SK-N-SH (cell line): Measurements from ENCODE around the gene CACNA1A.

ENCODE experiments used
- EP300 ChIP-seq, 2 experiments: IDR thresholded peaks; 2 replicates each; pipeline versions ENCODE4 v1.4.0 to v1.6.1; 2012; ENCODE audit warnings: borderline replicate concordance in 1 of 2, low read depth in 1 of 2, low read length in 1 of 2
- MAX ChIP-seq: IDR thresholded peaks from 2 replicates; pipeline ENCODE4 v1.4.0; 2012; ENCODE audit warnings: low read depth
- REST ChIP-seq: IDR thresholded peaks from 2 replicates; pipeline ENCODE4 v1.6.1; 2012; ENCODE audit warnings: mild to moderate bottlenecking, low read depth, low read length, moderate library complexity
- YY1 ChIP-seq: IDR thresholded peaks from 2 replicates; pipeline ENCODE4 v1.4.0; 2012; ENCODE audit warnings: low read depth, mild to moderate bottlenecking
- TF ChIP-seq, protein P1 (sequence below): fragments of 200-600 bp; sonication (generic); IDR thresholded peaks from 2 replicates; pipeline ENCODE4 v1.6.1; 2017; ENCODE audit warnings: antibody characterized with exemption, mild to moderate bottlenecking, moderate library complexity

- no peak for TF ChIP-seq REST
- no peak for TF ChIP-seq MAX
- TF ChIP-seq EP300 (IDR thresholded peaks at IDR 0.05; ENCODE audit: borderline replicate concordance in 1 of 2, low read depth in 1 of 2, low read length in 1 of 2): no peak
- TF ChIP-seq, protein P1, sequence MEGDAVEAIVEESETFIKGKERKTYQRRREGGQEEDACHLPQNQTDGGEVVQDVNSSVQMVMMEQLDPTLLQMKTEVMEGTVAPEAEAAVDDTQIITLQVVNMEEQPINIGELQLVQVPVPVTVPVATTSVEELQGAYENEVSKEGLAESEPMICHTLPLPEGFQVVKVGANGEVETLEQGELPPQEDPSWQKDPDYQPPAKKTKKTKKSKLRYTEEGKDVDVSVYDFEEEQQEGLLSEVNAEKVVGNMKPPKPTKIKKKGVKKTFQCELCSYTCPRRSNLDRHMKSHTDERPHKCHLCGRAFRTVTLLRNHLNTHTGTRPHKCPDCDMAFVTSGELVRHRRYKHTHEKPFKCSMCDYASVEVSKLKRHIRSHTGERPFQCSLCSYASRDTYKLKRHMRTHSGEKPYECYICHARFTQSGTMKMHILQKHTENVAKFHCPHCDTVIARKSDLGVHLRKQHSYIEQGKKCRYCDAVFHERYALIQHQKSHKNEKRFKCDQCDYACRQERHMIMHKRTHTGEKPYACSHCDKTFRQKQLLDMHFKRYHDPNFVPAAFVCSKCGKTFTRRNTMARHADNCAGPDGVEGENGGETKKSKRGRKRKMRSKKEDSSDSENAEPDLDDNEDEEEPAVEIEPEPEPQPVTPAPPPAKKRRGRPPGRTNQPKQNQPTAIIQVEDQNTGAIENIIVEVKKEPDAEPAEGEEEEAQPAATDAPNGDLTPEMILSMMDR: no peak
- no peak for TF ChIP-seq YY1
Observed at GRCh38 chr19:13189600-13189999, 316.7 kb downstream of the CACNA1A start.
